ENCODE measurements around the gene CD80. TPM values are rescaled to one million over a fixed set of nuclear protein-coding genes. Genes with fewer than 3 reads are reported as not detected.

Gene CD80
- total RNA-seq, 1 experiment from 2014 or later, result not detected

DNA sequence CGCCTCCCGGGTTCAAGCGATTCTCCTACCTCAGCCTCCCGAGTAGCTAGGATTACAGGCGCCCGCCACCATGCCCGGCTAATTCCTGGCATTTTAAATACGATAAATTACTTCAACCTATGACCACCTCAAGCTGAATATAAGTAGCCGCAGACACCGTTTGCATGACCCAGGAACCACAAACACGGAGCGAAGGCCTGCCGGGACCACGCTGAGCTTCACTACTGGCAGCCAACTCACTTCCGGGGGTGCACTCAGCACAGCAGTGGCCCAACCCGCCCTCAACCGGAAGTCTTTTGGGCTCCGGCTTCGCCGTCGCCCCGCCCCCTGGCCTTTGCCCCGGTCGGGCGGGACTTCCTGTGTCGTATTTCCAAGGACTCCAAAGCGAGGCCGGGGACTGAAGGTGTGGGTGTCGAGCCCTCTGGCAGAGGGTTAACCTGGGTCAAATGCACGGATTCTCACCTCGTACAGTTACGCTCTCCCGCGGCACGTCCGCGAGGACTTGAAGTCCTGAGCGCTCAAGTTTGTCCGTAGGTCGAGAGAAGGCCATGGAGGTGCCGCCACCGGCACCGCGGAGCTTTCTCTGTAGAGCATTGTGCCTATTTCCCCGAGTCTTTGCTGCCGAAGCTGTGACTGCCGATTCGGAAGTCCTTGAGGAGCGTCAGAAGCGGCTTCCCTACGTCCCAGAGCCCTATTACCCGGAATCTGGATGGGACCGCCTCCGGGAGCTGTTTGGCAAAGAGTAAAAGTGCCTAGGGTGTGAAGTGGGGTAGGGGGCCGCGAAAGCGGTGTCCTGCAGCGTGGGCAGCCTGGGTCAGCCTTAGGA lies 61.0 kb downstream of the CD80 start, which contains the start of gene TIMMDC1 (continued):
- TF ChIP-seq, protein P1, sequence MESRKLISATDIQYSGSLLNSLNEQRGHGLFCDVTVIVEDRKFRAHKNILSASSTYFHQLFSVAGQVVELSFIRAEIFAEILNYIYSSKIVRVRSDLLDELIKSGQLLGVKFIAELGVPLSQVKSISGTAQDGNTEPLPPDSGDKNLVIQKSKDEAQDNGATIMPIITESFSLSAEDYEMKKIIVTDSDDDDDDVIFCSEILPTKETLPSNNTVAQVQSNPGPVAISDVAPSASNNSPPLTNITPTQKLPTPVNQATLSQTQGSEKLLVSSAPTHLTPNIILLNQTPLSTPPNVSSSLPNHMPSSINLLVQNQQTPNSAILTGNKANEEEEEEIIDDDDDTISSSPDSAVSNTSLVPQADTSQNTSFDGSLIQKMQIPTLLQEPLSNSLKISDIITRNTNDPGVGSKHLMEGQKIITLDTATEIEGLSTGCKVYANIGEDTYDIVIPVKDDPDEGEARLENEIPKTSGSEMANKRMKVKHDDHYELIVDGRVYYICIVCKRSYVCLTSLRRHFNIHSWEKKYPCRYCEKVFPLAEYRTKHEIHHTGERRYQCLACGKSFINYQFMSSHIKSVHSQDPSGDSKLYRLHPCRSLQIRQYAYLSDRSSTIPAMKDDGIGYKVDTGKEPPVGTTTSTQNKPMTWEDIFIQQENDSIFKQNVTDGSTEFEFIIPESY (IDR thresholded peaks at IDR 0.05; ENCODE audit: extremely low read depth, insufficient replicate concordance, low read length), result no peak
- TF ChIP-seq ELF1 (IDR thresholded peaks at IDR 0.05; ENCODE audit: borderline replicate concordance, low read depth) (peak; percentile 89), SIN3A (IDR thresholded peaks at IDR 0.05; ENCODE audit: low read depth) (peak; percentile 82), RAD21 (IDR thresholded peaks at IDR 0.05; ENCODE audit: low read depth) (no peak), POLR2A (IDR thresholded peaks at IDR 0.05; ENCODE audit: borderline replicate concordance, extremely low read depth, insufficient read depth, insufficient read length) (peak; percentile 67)

DNA sequence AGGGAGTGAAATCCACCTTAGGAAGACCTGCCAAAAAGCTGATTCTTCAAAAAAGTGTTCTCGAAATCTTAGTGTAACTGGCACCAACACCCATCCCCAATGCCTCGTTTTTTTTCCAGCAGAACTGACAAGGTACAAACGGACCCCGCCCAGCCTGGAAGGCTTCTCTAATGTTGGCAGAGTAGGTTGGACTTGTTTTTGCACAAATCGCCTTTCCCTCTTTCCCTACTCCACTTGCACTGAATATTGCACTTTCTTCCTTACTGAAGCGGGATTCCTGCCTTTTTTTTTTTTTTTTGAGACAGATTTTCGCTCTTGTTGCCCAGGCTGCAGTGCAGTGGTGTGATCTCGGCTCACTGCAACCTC lies 61.6 kb downstream of the CD80 start:
- TSS peak; percentile 96 for BruUV-seq (replicated peaks)
- RAD21 ChIA-PET (ENCODE audit: low non-redundant PET in 1 of 2, low total read pairs in 2 of 2, uncharacterized antibody in 2 of 2, unreplicated experiment in 2 of 2), result interaction anchor here in 1 of 2 experiments (0.6 kb wide), 1 partner anchor 179 kb away, joined by 4 read pairs; no protein-coding TSS in a partner anchor
- H3K9ac ChIP-seq (ENCODE audit: low read length), result peak overlapping the region; percentile 85
- DNase-seq (ENCODE audit: low read depth, low spot score) (no peak), ATAC-seq (peak; percentile 13; the same call in 1 of the 2 replicates)
- TF ChIP-seq, protein P2, sequence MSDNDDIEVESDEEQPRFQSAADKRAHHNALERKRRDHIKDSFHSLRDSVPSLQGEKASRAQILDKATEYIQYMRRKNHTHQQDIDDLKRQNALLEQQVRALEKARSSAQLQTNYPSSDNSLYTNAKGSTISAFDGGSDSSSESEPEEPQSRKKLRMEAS (IDR thresholded peaks at IDR 0.05), result no peak
- TF ChIP-seq ZNF274 (IDR thresholded peaks at IDR 0.05; ENCODE audit: low read depth, low read length) (no peak), ZFX (IDR thresholded peaks at IDR 0.05) (no peak), SIN3A (IDR thresholded peaks at IDR 0.05; ENCODE audit: low read depth) (no peak), RAD21 (IDR thresholded peaks at IDR 0.05; ENCODE audit: low read depth) (no peak), JUND (IDR thresholded peaks at IDR 0.05) (no peak), TCF7L2 (IDR thresholded peaks at IDR 0.05; ENCODE audit: borderline replicate concordance, extremely low read depth, insufficient read depth, insufficient read length) (no peak), FOSL1 (IDR thresholded peaks at IDR 0.05; ENCODE audit: low read depth) (no peak), POLR2AphosphoS5 (IDR thresholded peaks at IDR 0.05; ENCODE audit: low read depth, low read length) (no peak), EGR1 (IDR thresholded peaks at IDR 0.05; ENCODE audit: low read depth) (no peak), SP1 (IDR thresholded peaks at IDR 0.05; ENCODE audit: low read depth) (no peak)
- TF ChIP-seq, protein P3, sequence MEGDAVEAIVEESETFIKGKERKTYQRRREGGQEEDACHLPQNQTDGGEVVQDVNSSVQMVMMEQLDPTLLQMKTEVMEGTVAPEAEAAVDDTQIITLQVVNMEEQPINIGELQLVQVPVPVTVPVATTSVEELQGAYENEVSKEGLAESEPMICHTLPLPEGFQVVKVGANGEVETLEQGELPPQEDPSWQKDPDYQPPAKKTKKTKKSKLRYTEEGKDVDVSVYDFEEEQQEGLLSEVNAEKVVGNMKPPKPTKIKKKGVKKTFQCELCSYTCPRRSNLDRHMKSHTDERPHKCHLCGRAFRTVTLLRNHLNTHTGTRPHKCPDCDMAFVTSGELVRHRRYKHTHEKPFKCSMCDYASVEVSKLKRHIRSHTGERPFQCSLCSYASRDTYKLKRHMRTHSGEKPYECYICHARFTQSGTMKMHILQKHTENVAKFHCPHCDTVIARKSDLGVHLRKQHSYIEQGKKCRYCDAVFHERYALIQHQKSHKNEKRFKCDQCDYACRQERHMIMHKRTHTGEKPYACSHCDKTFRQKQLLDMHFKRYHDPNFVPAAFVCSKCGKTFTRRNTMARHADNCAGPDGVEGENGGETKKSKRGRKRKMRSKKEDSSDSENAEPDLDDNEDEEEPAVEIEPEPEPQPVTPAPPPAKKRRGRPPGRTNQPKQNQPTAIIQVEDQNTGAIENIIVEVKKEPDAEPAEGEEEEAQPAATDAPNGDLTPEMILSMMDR (IDR thresholded peaks at IDR 0.05 in 2 of 3, conservative IDR thresholded peaks at IDR 0.05 in 1 of 3; ENCODE audit: borderline replicate concordance in 1 of 3, insufficient read depth in 1 of 3, low read depth in 2 of 3, low read length in 2 of 3), result no peak
- H4K20me1 ChIP-seq (ENCODE audit: insufficient read depth), result no peaks in the 10 kb centered on the region
- peaks cover 0 to 2% of the 10 kb centered on the region in 2 experiments; a peak in 3 of 4 replicates for H3K36me3 ChIP-seq (ENCODE audit: control insufficient read depth in 1 of 2, insufficient read depth in 2 of 2, low read length in 2 of 2)
- H3K9me3 ChIP-seq (ENCODE audit: control insufficient read depth in 1 of 2, insufficient read depth in 1 of 2, low read depth in 1 of 2, low read length in 2 of 2), result no peaks in the 10 kb centered on the region
- H3K27ac ChIP-seq (ENCODE audit: low read depth, low read length), result peak overlapping the region; percentile 79
- H3K9me2 ChIP-seq (ENCODE audit: insufficient read depth), result no peaks in the 10 kb centered on the region
- CTCF ChIA-PET, result interaction anchor here (0.6 to 0.9 kb wide), 2 partner anchors 28 to 198 kb away, joined by 3 read pairs; no protein-coding TSS in a partner anchor
- intact Hi-C loops (cut with micrococcal nuclease), result loop anchor here (2.0 kb wide), 1 partner anchor 29 kb away; the partner anchor contains the start of gene POGLUT1
- peaks cover 7 to 16% of the 10 kb centered on the region in 2 experiments; a peak in 2 of 4 replicates for H3K4me1 ChIP-seq (ENCODE audit: control insufficient read depth in 1 of 2, insufficient read depth in 2 of 2, low read length in 2 of 2)
- POLR2A ChIA-PET, result interaction anchor here (0.8 to 1.5 kb wide), 4 partner anchors 18 to 257 kb away, joined by 3 to 7 read pairs (median 3); partner anchors contain the start of genes B4GALT4 and TMEM39A
- H3K27me3 ChIP-seq (ENCODE audit: insufficient read depth, low read length), result no peaks in the 10 kb centered on the region
- H2AFZ ChIP-seq (ENCODE audit: low read depth, low read length, poor library complexity, severe bottlenecking), result no peak overlapping the region
- H3K79me2 ChIP-seq (ENCODE audit: insufficient read depth, low read length), result peaks cover 36% of the 10 kb centered on the region
- H3K4me3 ChIP-seq (replicated peaks in 1 of 2; ENCODE audit: low read depth in 1 of 2, low read length in 2 of 2), result peak overlapping the region; percentile 62 to 81
- H3K4me2 ChIP-seq (ENCODE audit: low read length), result peak overlapping the region; percentile 75
